Brain pericyte (primary cell): ENCODE data around the gene STON2.

Experiments used
- DNase-seq: peaks from one replicate; pipeline ENCODE4 v3.0.0-alpha.2; 2012; ENCODE audit warnings: low read depth, low spot score

The STON2 gene

DNA sequence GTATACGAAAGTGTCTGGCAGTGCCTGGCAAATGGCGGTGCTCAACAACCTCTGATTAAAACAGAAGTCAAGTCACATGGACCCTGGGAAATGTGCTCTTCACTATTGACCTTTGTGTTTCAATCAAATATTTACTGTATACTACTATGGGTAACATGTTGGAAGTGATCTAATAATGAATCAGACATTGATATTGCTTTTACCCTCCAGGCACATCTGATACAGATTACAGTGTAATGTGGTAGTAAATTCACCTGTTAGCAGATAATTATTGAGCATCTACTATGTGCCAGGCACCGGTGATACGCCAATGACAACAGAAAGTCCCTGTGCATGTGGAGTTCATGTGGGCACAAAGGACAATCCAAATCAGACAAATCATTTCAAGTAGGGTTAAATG, 63.1 kb downstream of the STON2 start:
- DNase-seq = no peak

DNA sequence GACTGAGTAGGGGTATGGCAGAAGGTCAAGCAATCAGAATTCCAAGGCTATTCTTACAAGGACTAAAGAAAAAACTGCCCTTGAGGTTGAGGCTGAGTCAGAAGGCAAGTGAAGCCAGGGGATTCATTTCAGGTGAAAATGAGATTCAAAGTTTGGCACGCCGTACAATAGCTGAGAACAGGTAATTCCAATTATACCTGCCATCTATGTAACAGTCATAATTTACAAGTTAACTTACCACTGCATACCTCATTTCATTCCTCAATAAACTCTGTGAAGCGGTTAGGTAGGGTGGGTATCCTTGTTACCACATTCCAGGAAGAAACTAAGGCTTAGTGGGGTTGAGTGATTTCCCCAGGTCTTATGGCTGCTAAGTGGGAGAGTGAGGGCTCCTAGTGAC, 64.1 kb downstream of the STON2 start:
- DNase-seq = no peak

DNA sequence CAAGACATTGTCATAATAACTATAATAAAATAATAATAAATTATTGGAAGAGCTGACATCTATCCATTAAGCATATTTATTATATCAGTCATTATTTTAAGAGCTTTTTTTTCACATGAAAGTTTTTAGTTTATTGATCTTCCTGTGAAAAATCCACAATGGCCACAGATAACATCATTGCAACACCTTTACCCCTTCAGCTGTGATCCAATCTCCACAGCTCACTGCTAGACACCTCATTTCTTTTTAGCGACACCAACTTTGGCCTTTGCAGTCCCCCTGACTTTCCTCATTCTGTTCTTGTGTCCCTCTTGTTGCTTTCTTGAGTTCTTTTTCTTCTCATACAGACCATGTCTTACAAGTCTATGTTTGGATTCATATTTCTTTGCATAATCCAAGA, 67.4 kb downstream of the STON2 start:
- no peak for DNase-seq

DNA sequence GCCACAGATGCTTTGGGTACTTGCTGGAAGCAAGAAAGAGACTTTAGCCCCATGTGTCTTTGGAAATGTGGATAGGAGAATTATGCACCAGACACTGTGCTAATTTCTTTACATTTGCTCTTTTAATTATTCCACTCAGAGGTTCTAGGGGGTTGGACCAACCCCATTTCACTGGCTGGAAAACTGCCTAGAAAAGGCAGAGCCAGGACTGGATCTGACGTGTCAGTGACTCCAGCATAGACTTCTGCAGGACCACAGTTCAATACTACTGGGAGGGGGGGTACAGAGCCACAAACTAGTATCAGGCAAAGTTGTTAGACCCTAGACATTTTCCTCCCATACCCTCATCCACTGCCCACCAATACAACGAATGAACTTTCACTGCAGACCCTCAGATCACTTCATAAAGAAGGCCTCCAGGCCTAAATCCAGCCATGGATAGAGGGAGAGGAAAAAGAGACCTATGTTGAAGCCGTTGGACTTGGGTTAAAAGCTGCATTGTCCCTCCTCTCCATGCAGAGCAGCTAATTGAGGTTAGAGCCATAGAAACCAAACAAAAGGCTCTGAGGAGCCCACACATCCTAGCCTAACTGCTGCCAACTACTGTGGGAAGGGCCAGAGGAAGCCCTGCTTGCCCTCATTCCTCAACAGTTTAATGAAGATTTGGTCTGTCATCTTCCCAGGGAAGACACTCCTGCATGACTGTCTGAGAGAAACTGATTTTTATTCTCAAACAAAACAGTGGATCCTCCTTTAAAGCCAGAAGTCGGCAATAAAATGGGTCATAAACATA, 68.7 kb downstream of the STON2 start:
- DNase-seq = no peak

GRCh38 chr14:81330619-81331122, 69.5 kb downstream of the STON2 start:
- DNase-seq = no peak

- DNase-seq = no peak
Observed at GRCh38 chr14:81329640-81330381, 70.3 kb downstream of the STON2 start.

GRCh38 chr14:81326451-81326850, 73.7 kb downstream of the STON2 start:
- no peak for DNase-seq

- no peak for DNase-seq
Observed at GRCh38 chr14:81324011-81324410, 76.1 kb downstream of the STON2 start.

- DNase-seq = no peak
Observed at GRCh38 chr14:81323093-81323492, 77.0 kb downstream of the STON2 start.

- DNase-seq = no peak
Observed at GRCh38 chr14:81319946-81320345, 80.2 kb downstream of the STON2 start.

GRCh38 chr14:81319314-81319713, 80.8 kb downstream of the STON2 start:
- DNase-seq = no peak

DNA sequence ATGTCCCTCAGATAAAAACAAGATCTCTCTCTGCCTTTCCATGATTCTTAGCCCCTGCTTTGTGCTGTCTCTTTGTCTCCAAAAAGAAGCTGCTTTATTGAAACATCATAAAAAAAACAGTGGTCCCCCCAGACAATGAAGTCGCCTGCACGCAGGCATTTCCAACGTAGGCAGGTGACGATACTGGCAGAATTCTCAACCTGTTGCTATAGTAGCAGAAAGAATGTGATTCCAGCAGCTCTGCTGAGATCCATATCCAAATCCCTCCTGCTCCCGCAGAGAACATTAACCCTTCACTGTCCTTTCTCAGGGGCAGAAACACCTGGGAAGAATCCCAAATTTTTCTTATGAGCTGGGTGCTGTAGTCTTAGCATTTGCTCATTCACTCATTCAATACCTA, 84.8 kb downstream of the STON2 start:
- no peak for DNase-seq

GRCh38 chr14:81314443-81315175, 85.5 kb downstream of the STON2 start:
- no peak for DNase-seq

DNA sequence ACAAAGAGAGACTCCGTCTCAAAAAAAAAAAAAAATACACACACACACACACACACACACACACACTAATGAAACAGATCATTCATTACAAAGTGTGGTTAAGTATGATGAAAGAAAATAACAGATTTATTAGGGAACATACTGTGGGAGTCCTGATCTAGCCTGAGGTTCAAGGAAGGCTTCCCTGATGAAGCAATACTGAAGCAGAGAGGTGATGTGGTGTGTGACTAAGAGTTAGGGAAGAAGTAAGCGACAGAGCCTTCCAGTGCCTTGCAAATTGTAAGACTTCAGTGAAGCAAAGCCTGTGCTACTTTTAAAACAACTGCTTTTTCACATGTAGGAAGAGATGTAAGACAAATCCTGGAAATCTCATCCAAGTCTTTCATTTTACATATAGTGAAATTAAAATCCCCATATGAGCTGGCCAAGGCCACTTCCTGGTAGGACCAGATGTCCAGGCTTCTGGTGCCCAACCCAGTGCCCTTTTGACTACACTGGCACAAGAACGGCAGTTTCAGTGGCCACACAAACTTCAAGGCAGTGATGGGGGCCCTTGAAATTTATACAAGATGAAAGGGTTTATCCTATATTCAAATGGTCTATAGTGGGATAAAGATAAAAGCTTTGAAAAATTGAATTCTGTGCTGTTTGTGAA, 86.2 kb downstream of the STON2 start:
- DNase-seq = no peak

DNA sequence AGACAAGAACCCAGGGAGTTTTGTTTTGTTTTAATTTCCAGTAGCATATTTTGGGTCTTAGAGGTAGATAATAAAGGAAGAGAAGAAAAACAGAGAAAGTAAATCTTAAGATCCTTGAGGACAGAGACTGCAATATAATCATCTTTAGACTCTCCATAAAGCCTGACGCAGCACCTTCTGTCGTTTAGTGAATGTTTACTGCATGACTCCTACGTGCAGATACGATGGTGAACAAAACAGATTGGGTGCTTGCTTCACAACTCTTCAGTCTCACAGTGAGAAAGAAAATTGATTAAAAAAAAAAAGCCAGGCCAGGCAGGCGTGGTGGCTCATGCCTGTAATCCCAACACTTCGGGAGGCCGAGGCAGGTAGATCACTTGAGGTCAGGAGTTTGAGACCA, 86.9 kb downstream of the STON2 start:
- DNase-seq = no peak

- DNase-seq = no peak
Observed at GRCh38 chr14:81312289-81312876, 87.7 kb downstream of the STON2 start.

GRCh38 chr14:81311778-81312177, 88.3 kb downstream of the STON2 start:
- DNase-seq = no peak

GRCh38 chr14:81311141-81311540, 89.0 kb downstream of the STON2 start:
- no peak for DNase-seq

- no peak for DNase-seq
Observed at GRCh38 chr14:81310606-81311005, 89.5 kb downstream of the STON2 start.

GRCh38 chr14:81309511-81309910, 90.6 kb downstream of the STON2 start:
- DNase-seq = no peak

- no peak for DNase-seq
Observed at GRCh38 chr14:81305743-81306142, 94.4 kb downstream of the STON2 start.
